Keratinocyte (primary cell): ENCODE data around the gene RAB19.
A peak's percentile ranks its signal among the peaks of the same experiment; 100 is the strongest.

Experiments used
- EZH2 ChIP-seq: IDR thresholded peaks from one replicate; pipeline ENCODE4 v1.6.1; 2012; ENCODE audit warnings: inconsistent platforms, mild to moderate bottlenecking, low read length, moderate library complexity
- TF ChIP-seq, protein P1 (sequence below), 3 experiments: IDR thresholded peaks in 1 of 3; conservative IDR thresholded peaks in 1 of 3; optimal IDR thresholded peaks in 1 of 3; 2 replicates in 2 of 3; 3 replicates in 1 of 3; pipeline versions ENCODE3 to v1.5.1; 2011; ENCODE audit warnings: low read length in 3 of 3, mild to moderate bottlenecking in 3 of 3, moderate library complexity in 2 of 3, control low read depth in 1 of 3, inconsistent platforms in 1 of 3; ENCODE audit not compliant: insufficient read depth in 2 of 3; ENCODE audit errors: extremely low read depth in 1 of 3

DNA sequence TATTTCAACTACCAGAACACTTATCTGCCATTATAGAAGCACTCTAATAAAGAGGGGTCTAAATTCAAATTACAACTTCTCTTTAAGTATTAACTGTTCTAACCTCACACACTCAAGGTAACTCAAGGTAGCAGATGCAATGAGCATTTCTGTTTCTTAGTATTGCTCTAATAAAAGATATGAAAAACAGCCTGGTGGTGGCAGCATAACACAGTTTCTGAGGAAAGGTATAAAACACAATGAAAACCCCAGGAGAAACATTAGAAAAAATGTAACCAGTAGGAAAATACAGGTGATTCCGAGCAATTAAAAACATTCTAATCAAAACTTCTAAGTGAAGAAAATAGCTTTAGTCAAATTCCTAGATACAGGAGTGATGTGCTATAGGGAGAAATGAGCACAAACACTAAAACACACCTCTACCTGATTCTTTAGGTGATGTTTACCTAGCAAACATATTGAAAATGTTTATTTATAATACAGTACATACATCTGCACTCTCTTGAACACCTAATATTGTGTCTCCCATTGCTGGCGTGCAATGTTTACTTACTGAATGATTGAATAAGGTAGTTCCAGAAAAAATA is 72.0 kb downstream of the RAB19 start:
- TF ChIP-seq, protein P1, sequence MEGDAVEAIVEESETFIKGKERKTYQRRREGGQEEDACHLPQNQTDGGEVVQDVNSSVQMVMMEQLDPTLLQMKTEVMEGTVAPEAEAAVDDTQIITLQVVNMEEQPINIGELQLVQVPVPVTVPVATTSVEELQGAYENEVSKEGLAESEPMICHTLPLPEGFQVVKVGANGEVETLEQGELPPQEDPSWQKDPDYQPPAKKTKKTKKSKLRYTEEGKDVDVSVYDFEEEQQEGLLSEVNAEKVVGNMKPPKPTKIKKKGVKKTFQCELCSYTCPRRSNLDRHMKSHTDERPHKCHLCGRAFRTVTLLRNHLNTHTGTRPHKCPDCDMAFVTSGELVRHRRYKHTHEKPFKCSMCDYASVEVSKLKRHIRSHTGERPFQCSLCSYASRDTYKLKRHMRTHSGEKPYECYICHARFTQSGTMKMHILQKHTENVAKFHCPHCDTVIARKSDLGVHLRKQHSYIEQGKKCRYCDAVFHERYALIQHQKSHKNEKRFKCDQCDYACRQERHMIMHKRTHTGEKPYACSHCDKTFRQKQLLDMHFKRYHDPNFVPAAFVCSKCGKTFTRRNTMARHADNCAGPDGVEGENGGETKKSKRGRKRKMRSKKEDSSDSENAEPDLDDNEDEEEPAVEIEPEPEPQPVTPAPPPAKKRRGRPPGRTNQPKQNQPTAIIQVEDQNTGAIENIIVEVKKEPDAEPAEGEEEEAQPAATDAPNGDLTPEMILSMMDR (optimal IDR thresholded peaks at IDR 0.05 in 1 of 3, IDR thresholded peaks at IDR 0.05 in 1 of 3, conservative IDR thresholded peaks at IDR 0.05 in 1 of 3; ENCODE audit: extremely low read depth in 1 of 3, insufficient read depth in 2 of 3, low read length in 3 of 3): peak in 2 of 3 experiments; percentile 31 to 46
- TF ChIP-seq EZH2: no peak
